HepG2 (cell line): ENCODE results near the gene ARHGEF6. TPM values are rescaled to one million over a fixed set of nuclear protein-coding genes. Genes with fewer than 3 reads are reported as not detected.

Source experiments
- ATAC-seq: fragments of 200-7000 bp; cut with Tn5 transposase; 3 replicates; pipeline ENCODE4 v1.9.1; 2020; ENCODE audit warnings: mild to moderate bottlenecking, moderate library complexity
- BruUV-seq: library from RNA; stranded (reverse); fragments of 400-500 nt; replicated peaks from 2 replicates; lab custom pipeline; 2021; lab: Mats Ljungman, UMichigan
- CTCF ChIA-PET: fragments of 300-600 bp; formaldehyde crosslinking; extraction: SDS; loops from one replicate; lab custom pipeline; 2021; ENCODE audit warnings: low total read pairs, inconsistent platforms, low intra/inter-chr PET ratio; lab: Yijun Ruan, JAX
- POLR2A ChIA-PET: fragments of 350-600 bp; sonication (Branson Sonifier 250); formaldehyde crosslinking; loops from one replicate; lab custom pipeline; 2020; ENCODE audit warnings: antibody characterized with exemption, inconsistent platforms; lab: Yijun Ruan, JAX
- DNase-seq: peaks from one replicate; pipeline ENCODE4 v3.0.0-alpha.2; 2015; ENCODE audit warnings: low spot score
- FAIRE-seq: peaks from 3 replicates; lab custom pipeline; 2011; peaks lifted over from hg19 to GRCh38; lab: Jason Lieb, UNC
- H2AFZ ChIP-seq: one replicate; pipeline ENCODE4 v1.6.1; 2011; ENCODE audit warnings: low read length, inconsistent platforms
- H3K27ac ChIP-seq: fragments of 300-600 bp; 3 replicates; pipeline ENCODE4 v1.8.0; 2011; ENCODE audit warnings: mixed run types, mild to moderate bottlenecking, mixed read lengths, low read length, inconsistent platforms; ENCODE audit not compliant: insufficient read depth; ENCODE audit errors: extremely low read length
- H3K27me3 ChIP-seq, 2 experiments: fragments of 200-600 bp in 1 of 2; 2 replicates in 1 of 2; 3 replicates in 1 of 2; pipeline versions ENCODE4 v1.6.0 to v1.8.0; 2011; ENCODE audit warnings: low read length in 2 of 2, mild to moderate bottlenecking in 2 of 2, moderate library complexity in 2 of 2, inconsistent platforms in 1 of 2; ENCODE audit not compliant: insufficient read depth in 2 of 2, control insufficient read depth in 1 of 2
- H3K36me3 ChIP-seq, 2 experiments: fragments of 200-600 bp in 1 of 2; replicated peaks in 1 of 2; 2 replicates in 1 of 2; 3 replicates in 1 of 2; pipeline versions ENCODE4 v1.5.1 to v1.8.0; 2011; ENCODE audit warnings: low read length in 2 of 2, inconsistent platforms in 1 of 2; ENCODE audit not compliant: insufficient read depth in 2 of 2, control insufficient read depth in 1 of 2
- H3K4me1 ChIP-seq: 2 replicates; pipeline ENCODE4 v1.5.1; 2012; ENCODE audit warnings: low read length, inconsistent platforms; ENCODE audit not compliant: insufficient read depth
- H3K4me2 ChIP-seq: 2 replicates; pipeline ENCODE4 v1.6.0; 2011; ENCODE audit warnings: low read depth, low read length, inconsistent platforms
- H3K4me3 ChIP-seq, 3 experiments: fragments of 200-600 bp in 1 of 3; sonication (generic), shearing (Covaris generic) in 1 of 3; replicated peaks in 1 of 3; 2 replicates each; pipeline ENCODE4 v1.5.1; 2011 to 2016; ENCODE audit warnings: low read length in 3 of 3, inconsistent platforms in 2 of 3, low read depth in 2 of 3, mild to moderate bottlenecking in 2 of 3, control low read depth in 1 of 3, mixed read lengths in 1 of 3; ENCODE audit not compliant: insufficient read depth in 1 of 3
- H3K79me2 ChIP-seq: one replicate; pipeline ENCODE4 v1.6.1; 2011; ENCODE audit warnings: low read length, inconsistent platforms; ENCODE audit not compliant: insufficient read depth
- H3K9ac ChIP-seq: 2 replicates; pipeline ENCODE4 v1.6.0; 2011; ENCODE audit warnings: mild to moderate bottlenecking, low read depth, low read length, inconsistent platforms; ENCODE audit not compliant: insufficient read depth
- H3K9me3 ChIP-seq: 2 replicates; pipeline ENCODE4 v1.5.1; 2012; ENCODE audit warnings: mild to moderate bottlenecking, low read length
- H4K20me1 ChIP-seq: 2 replicates; pipeline ENCODE4 v1.6.0; 2011; ENCODE audit warnings: inconsistent platforms, mild to moderate bottlenecking, low read length, moderate library complexity; ENCODE audit not compliant: insufficient read depth
- DNMT1 ChIP-seq: sonication (generic); formaldehyde crosslinking; IDR thresholded peaks from 2 replicates; pipeline ENCODE4 v1.5.1; 2020; ENCODE audit warnings: mild to moderate bottlenecking, missing genetic modification reagents
- FOXP4 ChIP-seq: sonication (generic); formaldehyde crosslinking; IDR thresholded peaks from 2 replicates; pipeline ENCODE4 v1.4.0; 2020; ENCODE audit warnings: missing genetic modification reagents
- HOXA3 ChIP-seq: sonication (generic); formaldehyde crosslinking; IDR thresholded peaks from 2 replicates; pipeline ENCODE4 v1.5.0; 2020; ENCODE audit warnings: missing genetic modification reagents
- MTA1 ChIP-seq: sonication (generic); formaldehyde crosslinking; IDR thresholded peaks from 2 replicates; pipeline ENCODE4 v1.4.0; 2020; ENCODE audit warnings: missing genetic modification reagents, mild to moderate bottlenecking, borderline replicate concordance
- PRDM4 ChIP-seq: sonication (generic); formaldehyde crosslinking; IDR thresholded peaks from 2 replicates; pipeline ENCODE4 v1.9.0; 2021; ENCODE audit warnings: missing genetic modification reagents, borderline replicate concordance
- RXRA ChIP-seq: sonication (generic); formaldehyde crosslinking; IDR thresholded peaks from 2 replicates; pipeline ENCODE4 v1.5.1; 2020; ENCODE audit warnings: missing genetic modification reagents
- SCMH1 ChIP-seq: sonication (generic); formaldehyde crosslinking; IDR thresholded peaks from 2 replicates; pipeline ENCODE4 v1.9.0; 2021; ENCODE audit warnings: missing genetic modification reagents, mild to moderate bottlenecking, borderline replicate concordance
- SRSF9 ChIP-seq: fragments of 200-400 bp; formaldehyde crosslinking; IDR thresholded peaks from 2 replicates; pipeline ENCODE4 v1.6.1; 2018; ENCODE audit warnings: borderline replicate concordance, mild to moderate bottlenecking, low read depth, low read length; ENCODE audit not compliant: insufficient read depth, poor library complexity, severe bottlenecking
- ZNF75D ChIP-seq: sonication (generic); formaldehyde crosslinking; IDR thresholded peaks from 2 replicates; pipeline ENCODE4 v1.8.1; 2023; ENCODE audit warnings: missing genetic modification reagents, mild to moderate bottlenecking, borderline replicate concordance
- ZNF83 ChIP-seq: sonication (generic); formaldehyde crosslinking; IDR thresholded peaks from 2 replicates; pipeline ENCODE4 v1.4.0; 2020; ENCODE audit warnings: missing genetic modification reagents, mild to moderate bottlenecking, borderline replicate concordance
- ZNF839 ChIP-seq: sonication (generic); formaldehyde crosslinking; IDR thresholded peaks from 2 replicates; pipeline ENCODE4 v1.4.0; 2020; ENCODE audit warnings: missing genetic modification reagents, mild to moderate bottlenecking, borderline replicate concordance
- WGBS: methylation state at CpG from one replicate; pipeline ENCODE4 v1.1.6; 2017; ENCODE audit warnings: low lambda C conversion rate; 5-methylcytosine and 5-hydroxymethylcytosine counted together
- in situ Hi-C: cut with HindIII; loops from 2 replicates; pipeline ENCODE4 v1.10.0; 2017; ENCODE audit warnings: low pct_unique_long_range_greater_than_20kb; ENCODE audit not compliant: extremely low pct_ligation_motif_present
- intact Hi-C: fragments of 100-400 bp; cut with micrococcal nuclease; formaldehyde crosslinking; loops from one replicate; pipeline ENCODE4 v1.10.0; 2022; ENCODE audit not compliant: unreplicated experiment
- polyA plus RNA-seq, 8 experiments: library from polyadenylated mRNA; depleted of rRNA in 3 of 8; stranded (reverse) in 7 of 8; unstranded in 1 of 8; fragments of >200 nt; fragmentation: Illumina TruSeq in 4 of 8; extraction: Trizol in 4 of 8; gene quantifications; 2 replicates each; pipeline versions ENCODE4 v1.2.1 to v1.2.3, GENCODE V29; 2011 to 2016; ENCODE audit warnings: low read depth in 4 of 8, missing spikeins in 1 of 8, mixed read lengths in 1 of 8; ENCODE audit not compliant: insufficient read depth in 1 of 8
- total RNA-seq, 5 experiments: library from RNA; depleted of rRNA; stranded (reverse); fragments of >200 nt; fragmentation: Illumina TruSeq; extraction: Trizol; gene quantifications; 2 replicates each; pipeline ENCODE4 v1.2.3, GENCODE V29; 2016; ENCODE audit warnings: low read depth in 1 of 5

The ARHGEF6 gene
- total and polyA plus RNA-seq, 2 of the 13 experiments (the other 11 are each of a cell fraction or from before 2014, with no cell fraction given), result 0.03 TPM; not detected in 1

GRCh38 chrX:136766785-136767103 is 14.0 kb downstream of the ARHGEF6 start:
- in situ Hi-C loops, result no loop called here
- intact Hi-C loops, result no loop called here
- WGBS, result no CpG with 5 or more reads among the region's 19 CpGs
- no peaks in the 10 kb centered on the region for H3K4me1 ChIP-seq
- H3K9ac ChIP-seq, result no peak overlapping the region
- no peaks in the 10 kb centered on the region for H3K36me3 ChIP-seq
- peak overlapping the region; percentile 36 for H3K4me2 ChIP-seq
- POLR2A ChIA-PET, result no interaction called here
- H3K9me3 ChIP-seq, result no peaks in the 10 kb centered on the region
- TF ChIP-seq ZNF83 (CRISPR knock-in tag) (no peak), ZNF839 (CRISPR knock-in tag) (no peak), HOXA3 (CRISPR knock-in tag) (no peak)
- DNase-seq, result no peak
- H4K20me1 ChIP-seq, result no peaks in the 10 kb centered on the region
- CTCF ChIA-PET, result no interaction called here
- no peak overlapping the region for H2AFZ ChIP-seq
- no peak overlapping the region for H3K27ac ChIP-seq
- no peak; the same call in 2 of the 3 replicates for ATAC-seq
- no TSS peak for BruUV-seq
- no peak for FAIRE-seq
- no peaks in the 10 kb centered on the region; a peak in 1 of 5 replicates for H3K27me3 ChIP-seq
- peak overlapping the region in 1 of 3 experiments; percentile 52; a peak in 1 of 6 replicates for H3K4me3 ChIP-seq
- no peaks in the 10 kb centered on the region for H3K79me2 ChIP-seq

- Histone ChIP-seq H3K27ac (no peak overlapping the region), H3K4me2 (no peak overlapping the region), H2AFZ (no peak overlapping the region), H3K4me3 (no peak overlapping the region), H3K36me3 (no peaks in the 10 kb centered on the region), H3K79me2 (no peaks in the 10 kb centered on the region), H4K20me1 (no peaks in the 10 kb centered on the region), H3K9me3 (no peaks in the 10 kb centered on the region), H3K4me1 (no peaks in the 10 kb centered on the region), H3K9ac (no peak overlapping the region), H3K27me3 (no peaks in the 10 kb centered on the region; a peak in 1 of 5 replicates)
- TF ChIP-seq SRSF9 (no peak), SCMH1 (CRISPR knock-in tag) (no peak), MTA1 (CRISPR knock-in tag) (no peak), DNMT1 (no peak), PRDM4 (CRISPR knock-in tag) (no peak), FOXP4 (CRISPR knock-in tag) (no peak), RXRA (CRISPR knock-in tag) (no peak), ZNF75D (CRISPR knock-in tag) (no peak)
- 0% methylated on average over 1 of the region's 1 CpG for WGBS
- FAIRE-seq, result no peak
- no TSS peak for BruUV-seq
- intact Hi-C loops (no loop called here), in situ Hi-C loops (no loop called here)
- POLR2A ChIA-PET, result no interaction called here
- DNase-seq, result no peak
- CTCF ChIA-PET, result no interaction called here
- no peak for ATAC-seq
Observed at GRCh38 chrX:136765821-136766356, 14.8 kb downstream of the ARHGEF6 start.
